Rectal smooth muscle tissue (tissue), 1 donor: ENCODE results near the gene KRTAP24-1.

ENCODE experiments used
- H3K27ac ChIP-seq: one replicate; pipeline ENCODE4 v1.7.0; 2013; ENCODE audit warnings: low read depth, low read length, inconsistent platforms
- H3K27me3 ChIP-seq: one replicate; pipeline ENCODE4 v1.7.0; 2013; ENCODE audit warnings: low read length; ENCODE audit not compliant: control insufficient read depth, insufficient read depth
- H3K36me3 ChIP-seq: one replicate; pipeline ENCODE4 v1.7.0; 2013; ENCODE audit warnings: low read length; ENCODE audit not compliant: control insufficient read depth, insufficient read depth
- H3K4me1 ChIP-seq: one replicate; pipeline ENCODE4 v1.7.0; 2013; ENCODE audit warnings: low read length; ENCODE audit not compliant: control insufficient read depth, insufficient read depth
- H3K4me3 ChIP-seq: one replicate; pipeline ENCODE4 v1.7.0; 2013; ENCODE audit warnings: low read length
- H3K9ac ChIP-seq: one replicate; pipeline ENCODE4 v1.7.0; 2013; ENCODE audit warnings: low read length

The KRTAP24-1 gene

GRCh38 chr21:30257773-30258172 lies 25.0 kb downstream of the KRTAP24-1 start:
- Histone ChIP-seq H3K4me1 (no peaks in the 10 kb centered on the region), H3K27ac (no peak overlapping the region), H3K4me3 (no peak overlapping the region), H3K27me3 (no peaks in the 10 kb centered on the region), H3K36me3 (no peaks in the 10 kb centered on the region), H3K9ac (no peak overlapping the region)

- no peak overlapping the region for H3K27ac ChIP-seq
- H3K36me3 ChIP-seq, result no peaks in the 10 kb centered on the region
- H3K4me1 ChIP-seq, result no peaks in the 10 kb centered on the region
- H3K27me3 ChIP-seq, result no peaks in the 10 kb centered on the region
- no peak overlapping the region for H3K4me3 ChIP-seq
- no peak overlapping the region for H3K9ac ChIP-seq
Measured at GRCh38 chr21:30256100-30256499, 26.6 kb downstream of the KRTAP24-1 start.

DNA sequence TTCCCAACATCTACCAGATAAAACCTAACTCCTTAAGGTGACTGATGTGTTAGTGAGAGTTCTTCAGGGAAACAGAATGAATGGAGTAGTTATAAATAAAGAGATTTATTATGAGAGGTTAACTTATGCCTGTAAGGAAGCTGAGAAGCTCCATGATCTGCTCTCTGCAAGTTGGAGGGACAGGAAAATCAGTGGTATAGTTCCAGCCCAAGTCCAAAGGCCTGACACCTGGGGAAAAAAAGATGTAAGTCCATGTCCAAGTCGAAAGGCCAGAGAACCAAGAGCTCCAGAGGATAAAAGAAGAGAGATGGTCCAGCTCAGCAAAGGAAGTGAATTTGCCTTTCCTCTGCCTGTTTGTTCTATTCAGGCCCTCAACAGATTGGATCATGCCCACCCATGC lies 27.1 kb downstream of the KRTAP24-1 start:
- H3K4me1 ChIP-seq, result no peaks in the 10 kb centered on the region
- H3K9ac ChIP-seq, result no peak overlapping the region
- H3K36me3 ChIP-seq, result no peaks in the 10 kb centered on the region
- no peak overlapping the region for H3K27ac ChIP-seq
- H3K4me3 ChIP-seq, result no peak overlapping the region
- H3K27me3 ChIP-seq, result no peaks in the 10 kb centered on the region

DNA sequence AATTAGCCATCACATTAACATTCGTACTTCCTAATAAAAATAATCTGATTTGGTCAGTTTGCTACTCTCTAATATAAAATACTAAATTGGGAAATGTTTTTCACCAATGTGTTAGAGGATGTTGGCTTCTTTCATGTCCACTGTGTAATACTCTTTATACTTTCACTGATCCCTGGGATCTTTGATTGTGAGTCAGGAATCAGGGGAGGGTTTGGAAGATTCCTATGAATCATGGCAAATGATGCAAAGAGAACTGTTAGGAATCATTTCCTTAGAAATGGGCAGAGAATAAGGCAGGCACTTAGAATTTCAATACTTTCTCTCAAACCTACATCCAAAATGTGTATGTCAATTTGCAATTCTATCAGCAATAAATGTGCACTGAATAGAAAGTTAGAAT lies 31.0 kb downstream of the KRTAP24-1 start:
- Histone ChIP-seq H3K27ac (no peak overlapping the region), H3K9ac (no peak overlapping the region), H3K27me3 (no peaks in the 10 kb centered on the region), H3K36me3 (no peaks in the 10 kb centered on the region), H3K4me3 (no peak overlapping the region), H3K4me1 (no peaks in the 10 kb centered on the region)

- H3K4me3 ChIP-seq, result no peak overlapping the region
- H3K27ac ChIP-seq, result no peak overlapping the region
- no peaks in the 10 kb centered on the region for H3K36me3 ChIP-seq
- no peak overlapping the region for H3K9ac ChIP-seq
- no peaks in the 10 kb centered on the region for H3K4me1 ChIP-seq
- no peaks in the 10 kb centered on the region for H3K27me3 ChIP-seq
Measured at GRCh38 chr21:30249936-30250335, 32.8 kb downstream of the KRTAP24-1 start.

- H3K27ac ChIP-seq, result no peak overlapping the region
- H3K27me3 ChIP-seq, result no peaks in the 10 kb centered on the region
- no peak overlapping the region for H3K4me3 ChIP-seq
- no peaks in the 10 kb centered on the region for H3K36me3 ChIP-seq
- H3K9ac ChIP-seq, result no peak overlapping the region
- no peaks in the 10 kb centered on the region for H3K4me1 ChIP-seq
Measured at GRCh38 chr21:30248844-30249243, 33.9 kb downstream of the KRTAP24-1 start.

DNA sequence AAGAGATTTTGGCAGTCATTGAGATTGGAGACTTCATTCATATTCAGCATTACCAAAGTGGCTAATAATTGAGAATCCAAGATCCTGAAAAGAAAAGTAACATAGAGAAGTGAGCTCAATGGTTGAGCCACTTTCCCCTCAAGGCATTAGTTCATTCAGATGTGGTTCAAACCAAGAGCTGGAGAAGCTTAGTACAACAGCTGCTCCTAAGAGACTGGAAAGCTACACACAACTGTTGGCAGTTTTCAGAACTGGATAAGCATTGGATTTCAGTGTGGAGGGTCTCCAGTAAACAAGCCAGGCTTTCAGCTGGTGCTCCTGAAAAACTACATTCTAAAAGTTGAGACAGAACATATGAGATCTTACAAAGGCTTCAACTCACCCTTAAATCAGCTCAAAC lies 37.7 kb downstream of the KRTAP24-1 start:
- no peak overlapping the region for H3K27ac ChIP-seq
- H3K36me3 ChIP-seq, result no peaks in the 10 kb centered on the region
- no peak overlapping the region for H3K9ac ChIP-seq
- no peaks in the 10 kb centered on the region for H3K27me3 ChIP-seq
- no peak overlapping the region for H3K4me3 ChIP-seq
- no peaks in the 10 kb centered on the region for H3K4me1 ChIP-seq

DNA sequence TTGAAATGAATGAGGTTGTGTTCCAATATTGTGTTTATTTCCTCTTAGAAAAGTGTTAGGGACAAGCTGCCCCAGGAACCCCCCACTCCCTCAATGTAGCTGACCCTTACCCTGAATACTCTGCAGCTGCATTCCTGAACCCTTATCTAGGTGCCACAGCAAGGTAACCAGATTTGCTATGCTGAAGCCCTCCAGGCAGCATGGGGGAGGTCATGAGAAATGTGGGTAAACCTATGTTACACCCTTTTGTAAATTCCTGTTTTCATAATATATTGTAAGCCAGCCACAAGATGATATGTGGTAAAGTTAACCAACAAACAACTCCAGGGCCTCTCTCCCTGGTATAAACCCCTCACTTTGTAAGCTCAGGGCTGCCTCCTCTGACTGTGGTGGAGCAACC lies 39.1 kb downstream of the KRTAP24-1 start:
- H3K9ac ChIP-seq, result no peak overlapping the region
- H3K36me3 ChIP-seq, result no peaks in the 10 kb centered on the region
- H3K4me1 ChIP-seq, result no peaks in the 10 kb centered on the region
- H3K4me3 ChIP-seq, result no peak overlapping the region
- no peaks in the 10 kb centered on the region for H3K27me3 ChIP-seq
- H3K27ac ChIP-seq, result no peak overlapping the region

GRCh38 chr21:30240661-30241060 lies 42.1 kb downstream of the KRTAP24-1 start:
- Histone ChIP-seq H3K9ac (no peak overlapping the region), H3K36me3 (no peaks in the 10 kb centered on the region), H3K27ac (no peak overlapping the region), H3K4me1 (no peaks in the 10 kb centered on the region), H3K27me3 (no peaks in the 10 kb centered on the region), H3K4me3 (no peak overlapping the region)

DNA sequence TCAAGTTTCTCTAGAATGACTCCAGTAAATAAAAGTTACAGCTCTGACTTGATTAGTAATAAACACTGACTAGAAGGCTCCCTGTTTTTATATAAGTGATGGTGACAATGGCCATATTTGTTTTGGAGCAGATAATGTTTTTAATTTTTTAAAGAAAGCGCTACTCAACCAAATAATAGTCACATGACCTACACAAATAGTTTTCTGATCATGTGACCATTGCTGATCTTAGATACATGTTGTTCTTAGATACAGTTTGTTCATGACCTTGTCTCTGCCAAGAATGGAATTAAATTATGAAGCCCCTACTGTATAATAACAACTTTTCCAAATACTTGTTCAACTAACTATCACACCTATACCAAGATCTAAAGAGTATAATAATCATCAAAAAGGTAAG lies 44.6 kb downstream of the KRTAP24-1 start:
- no peak overlapping the region for H3K4me3 ChIP-seq
- no peak overlapping the region for H3K9ac ChIP-seq
- no peaks in the 10 kb centered on the region for H3K4me1 ChIP-seq
- H3K27ac ChIP-seq, result no peak overlapping the region
- no peaks in the 10 kb centered on the region for H3K36me3 ChIP-seq
- no peaks in the 10 kb centered on the region for H3K27me3 ChIP-seq

DNA sequence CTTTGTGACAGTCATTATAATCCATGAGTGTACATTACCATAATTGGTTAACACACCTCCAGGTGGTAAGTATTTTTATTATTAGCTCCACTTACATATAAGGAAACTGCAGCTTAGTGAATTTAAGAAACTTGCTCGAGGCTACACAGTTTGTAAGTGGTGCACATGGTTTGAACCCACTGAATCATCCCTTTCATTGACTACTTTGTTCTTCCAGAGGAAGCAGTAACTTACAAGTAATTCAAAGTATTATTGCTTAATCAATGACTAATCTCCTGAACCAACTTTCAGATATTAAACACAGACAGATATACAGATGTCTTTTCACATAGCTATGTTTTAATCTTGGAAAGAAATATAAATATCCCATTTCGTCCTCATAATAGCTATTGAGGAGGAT lies 48.1 kb downstream of the KRTAP24-1 start:
- H3K4me3 ChIP-seq, result no peak overlapping the region

GRCh38 chr21:30234050-30234449 lies 48.7 kb downstream of the KRTAP24-1 start:
- H3K4me3 ChIP-seq, result no peak overlapping the region
- no peaks in the 10 kb centered on the region for H3K27me3 ChIP-seq
- no peak overlapping the region for H3K9ac ChIP-seq
- H3K4me1 ChIP-seq, result no peaks in the 10 kb centered on the region
- H3K27ac ChIP-seq, result no peak overlapping the region
- H3K36me3 ChIP-seq, result no peaks in the 10 kb centered on the region

More for the DNA sequence above, 48.1 kb downstream of the KRTAP24-1 start:
- Histone ChIP-seq H3K27ac (no peak overlapping the region), H3K9ac (no peak overlapping the region), H3K27me3 (no peaks in the 10 kb centered on the region), H3K4me1 (no peaks in the 10 kb centered on the region), H3K36me3 (no peaks in the 10 kb centered on the region)

DNA sequence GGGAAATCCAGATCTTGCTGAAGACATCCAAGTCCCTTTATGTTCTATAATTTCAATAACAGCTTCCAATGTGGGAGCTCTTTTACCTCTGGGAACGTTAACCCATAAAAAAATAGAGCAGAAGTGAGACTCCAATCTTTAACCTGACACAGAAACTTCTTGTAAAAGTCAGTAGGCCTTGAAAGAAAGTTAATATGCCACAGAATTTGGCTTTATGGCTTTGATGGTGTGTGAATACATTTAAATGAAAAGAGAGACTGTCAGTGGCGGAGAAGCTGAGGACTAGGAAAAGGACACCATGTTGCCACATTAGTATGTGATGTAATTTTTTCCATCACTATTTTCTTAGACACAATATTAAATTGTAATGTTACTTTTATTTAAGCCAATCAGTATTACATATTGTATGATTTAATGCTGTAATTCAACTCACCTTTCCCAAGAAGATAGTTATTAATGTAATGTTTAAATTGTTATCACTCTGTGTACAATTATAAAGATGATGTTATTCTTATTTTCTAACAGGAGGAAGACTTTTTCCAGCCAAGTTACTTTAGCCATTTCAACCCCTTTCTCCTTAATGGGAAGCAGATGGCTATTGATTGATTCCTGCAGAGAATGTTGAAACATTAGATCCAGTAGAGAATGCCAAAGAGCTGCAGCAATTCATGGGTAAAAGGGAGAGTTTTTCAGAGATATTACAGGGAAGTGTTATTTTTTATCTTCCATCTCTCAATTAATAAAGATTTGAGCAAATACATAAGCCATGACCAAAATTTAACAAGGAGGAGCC lies 49.3 kb downstream of the KRTAP24-1 start:
- H3K4me1 ChIP-seq, result no peaks in the 10 kb centered on the region
- H3K36me3 ChIP-seq, result no peaks in the 10 kb centered on the region
- no peaks in the 10 kb centered on the region for H3K27me3 ChIP-seq
- H3K4me3 ChIP-seq, result no peak overlapping the region
- no peak overlapping the region for H3K27ac ChIP-seq
- no peak overlapping the region for H3K9ac ChIP-seq
